ENCODE data around the gene HSPA12B. TPM values are rescaled to one million over a fixed set of nuclear protein-coding genes. Genes with fewer than 3 reads are reported as not detected.
A peak's percentile ranks its signal among the peaks of the same experiment; 100 is the strongest.

The HSPA12B gene
- total and polyA plus RNA-seq, 9 of the 15 experiments (the other 6 are each of a cell fraction or from before 2014, with no cell fraction given) = 0.03 to 0.07 TPM; not detected in 7

DNA sequence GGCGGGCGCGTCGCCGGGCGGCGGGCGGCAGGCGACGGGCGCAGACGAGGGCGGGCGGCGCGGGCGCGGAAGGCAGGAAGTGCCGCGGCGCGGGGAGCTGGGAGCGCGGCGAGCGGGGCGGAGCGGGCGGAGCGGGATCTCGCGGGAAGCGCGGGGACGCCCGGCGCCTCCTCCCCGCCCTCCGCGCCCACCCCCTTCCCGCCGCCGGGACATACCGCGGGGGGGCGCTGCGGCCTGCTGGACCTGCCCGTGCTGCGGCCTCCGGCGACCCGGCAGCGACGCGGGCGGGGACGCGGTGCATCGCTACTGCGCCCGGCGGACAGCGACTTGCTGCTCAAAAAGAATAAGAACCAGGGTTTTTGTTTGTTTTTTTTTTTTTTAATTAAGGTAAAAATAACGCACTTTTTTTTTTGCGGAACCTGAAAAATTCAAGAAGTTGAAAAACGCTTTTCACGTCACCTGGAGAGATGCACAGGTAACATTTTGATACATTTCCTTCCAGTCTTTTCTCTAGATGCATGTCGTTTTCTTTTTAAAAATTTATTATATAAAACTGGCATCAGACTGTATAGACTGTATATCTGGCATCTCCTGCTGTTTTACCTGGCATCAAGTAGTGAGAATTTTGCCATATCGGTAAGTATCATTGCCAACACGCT is 54.3 kb downstream of the HSPA12B start, which contains the start of gene CENPB (continued):
- TF ChIP-seq HINFP (tag; conservative IDR thresholded peaks at IDR 0.05; ENCODE audit: low read depth) (no peak), ELF1 (tag; IDR thresholded peaks at IDR 0.05) (peak; percentile 61; the same call in 1 of the 2 replicates), MTA1 (IDR thresholded peaks at IDR 0.05; ENCODE audit: borderline replicate concordance) (no peak), EHMT2 (IDR thresholded peaks at IDR 0.05) (no peak), MLLT1 (IDR thresholded peaks at IDR 0.05) (no peak), CCAR2 (IDR thresholded peaks at IDR 0.05; ENCODE audit: low read depth, low read length) (no peak), ZNF695 (CRISPR knock-in tag; IDR thresholded peaks at IDR 0.05) (no peak), HDAC8 (tag; IDR thresholded peaks at IDR 0.05) (no peak), CUX1 (CRISPR knock-in tag; IDR thresholded peaks at IDR 0.05) (no peak), SRSF7 (optimal IDR thresholded peaks at IDR 0.05; ENCODE audit: low read depth, low read length) (no peak), ZNF124 (CRISPR knock-in tag; IDR thresholded peaks at IDR 0.05) (no peak), MAFK (IDR thresholded peaks at IDR 0.05; ENCODE audit: low read length) (no peak)
- TF ChIP-seq, protein P1, sequence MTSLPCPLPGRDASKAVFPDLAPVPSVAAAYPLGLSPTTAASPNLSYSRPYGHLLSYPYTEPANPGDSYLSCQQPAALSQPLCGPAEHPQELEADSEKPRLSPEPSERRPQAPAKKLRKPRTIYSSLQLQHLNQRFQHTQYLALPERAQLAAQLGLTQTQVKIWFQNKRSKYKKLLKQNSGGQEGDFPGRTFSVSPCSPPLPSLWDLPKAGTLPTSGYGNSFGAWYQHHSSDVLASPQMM (CRISPR knock-in tag; IDR thresholded peaks at IDR 0.05) = no peak
- TF ChIP-seq, protein P2, sequence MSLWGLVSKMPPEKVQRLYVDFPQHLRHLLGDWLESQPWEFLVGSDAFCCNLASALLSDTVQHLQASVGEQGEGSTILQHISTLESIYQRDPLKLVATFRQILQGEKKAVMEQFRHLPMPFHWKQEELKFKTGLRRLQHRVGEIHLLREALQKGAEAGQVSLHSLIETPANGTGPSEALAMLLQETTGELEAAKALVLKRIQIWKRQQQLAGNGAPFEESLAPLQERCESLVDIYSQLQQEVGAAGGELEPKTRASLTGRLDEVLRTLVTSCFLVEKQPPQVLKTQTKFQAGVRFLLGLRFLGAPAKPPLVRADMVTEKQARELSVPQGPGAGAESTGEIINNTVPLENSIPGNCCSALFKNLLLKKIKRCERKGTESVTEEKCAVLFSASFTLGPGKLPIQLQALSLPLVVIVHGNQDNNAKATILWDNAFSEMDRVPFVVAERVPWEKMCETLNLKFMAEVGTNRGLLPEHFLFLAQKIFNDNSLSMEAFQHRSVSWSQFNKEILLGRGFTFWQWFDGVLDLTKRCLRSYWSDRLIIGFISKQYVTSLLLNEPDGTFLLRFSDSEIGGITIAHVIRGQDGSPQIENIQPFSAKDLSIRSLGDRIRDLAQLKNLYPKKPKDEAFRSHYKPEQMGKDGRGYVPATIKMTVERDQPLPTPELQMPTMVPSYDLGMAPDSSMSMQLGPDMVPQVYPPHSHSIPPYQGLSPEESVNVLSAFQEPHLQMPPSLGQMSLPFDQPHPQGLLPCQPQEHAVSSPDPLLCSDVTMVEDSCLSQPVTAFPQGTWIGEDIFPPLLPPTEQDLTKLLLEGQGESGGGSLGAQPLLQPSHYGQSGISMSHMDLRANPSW (CRISPR knock-in tag; IDR thresholded peaks at IDR 0.05) = no peak

All from K562 (cell line).